GM12872 (cell line): ENCODE results near the gene COL23A1.

Experiments
- TF ChIP-seq, protein P1 (sequence below): IDR thresholded peaks from 3 replicates; pipeline ENCODE4 v1.5.1; 2011; ENCODE audit warnings: low read depth, mild to moderate bottlenecking, low read length, moderate library complexity; ENCODE audit not compliant: insufficient read depth

The COL23A1 gene

DNA sequence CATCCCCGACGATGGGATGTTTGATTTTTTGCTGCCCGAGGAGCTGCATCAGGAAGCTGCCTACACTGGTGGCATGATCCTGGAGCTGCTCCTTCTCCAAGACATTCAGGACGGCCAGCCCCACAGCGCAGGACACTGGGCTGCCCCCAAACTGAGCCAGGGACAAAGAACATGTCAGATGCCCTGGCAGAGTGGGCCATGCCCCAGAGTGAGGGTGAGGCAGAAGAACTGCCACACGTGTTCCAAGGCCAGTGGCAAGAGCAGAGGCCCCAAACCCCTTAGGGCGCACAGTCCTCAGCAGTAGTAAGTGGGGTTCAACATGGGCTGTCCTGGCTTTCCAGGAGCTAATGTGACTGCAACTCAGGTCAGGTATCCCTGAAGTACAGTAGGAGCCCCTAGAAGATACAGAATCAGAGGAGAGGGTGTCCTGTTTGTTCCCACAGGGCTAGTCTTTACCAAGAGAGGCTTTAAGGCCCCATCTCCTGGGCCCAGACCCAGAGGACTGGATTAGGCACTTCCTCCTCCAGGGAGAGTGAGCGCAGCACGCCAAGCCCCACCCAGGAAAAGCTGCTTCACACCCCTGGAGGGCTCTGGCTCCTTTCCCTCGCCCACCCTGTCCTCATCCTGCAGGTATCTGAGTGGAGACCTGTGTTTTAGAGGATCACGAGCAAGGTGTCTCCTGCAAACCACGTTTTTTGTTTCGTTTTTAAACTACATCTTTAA, 374.8 kb downstream of the COL23A1 start:
- TF ChIP-seq, protein P1, sequence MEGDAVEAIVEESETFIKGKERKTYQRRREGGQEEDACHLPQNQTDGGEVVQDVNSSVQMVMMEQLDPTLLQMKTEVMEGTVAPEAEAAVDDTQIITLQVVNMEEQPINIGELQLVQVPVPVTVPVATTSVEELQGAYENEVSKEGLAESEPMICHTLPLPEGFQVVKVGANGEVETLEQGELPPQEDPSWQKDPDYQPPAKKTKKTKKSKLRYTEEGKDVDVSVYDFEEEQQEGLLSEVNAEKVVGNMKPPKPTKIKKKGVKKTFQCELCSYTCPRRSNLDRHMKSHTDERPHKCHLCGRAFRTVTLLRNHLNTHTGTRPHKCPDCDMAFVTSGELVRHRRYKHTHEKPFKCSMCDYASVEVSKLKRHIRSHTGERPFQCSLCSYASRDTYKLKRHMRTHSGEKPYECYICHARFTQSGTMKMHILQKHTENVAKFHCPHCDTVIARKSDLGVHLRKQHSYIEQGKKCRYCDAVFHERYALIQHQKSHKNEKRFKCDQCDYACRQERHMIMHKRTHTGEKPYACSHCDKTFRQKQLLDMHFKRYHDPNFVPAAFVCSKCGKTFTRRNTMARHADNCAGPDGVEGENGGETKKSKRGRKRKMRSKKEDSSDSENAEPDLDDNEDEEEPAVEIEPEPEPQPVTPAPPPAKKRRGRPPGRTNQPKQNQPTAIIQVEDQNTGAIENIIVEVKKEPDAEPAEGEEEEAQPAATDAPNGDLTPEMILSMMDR = no peak

DNA sequence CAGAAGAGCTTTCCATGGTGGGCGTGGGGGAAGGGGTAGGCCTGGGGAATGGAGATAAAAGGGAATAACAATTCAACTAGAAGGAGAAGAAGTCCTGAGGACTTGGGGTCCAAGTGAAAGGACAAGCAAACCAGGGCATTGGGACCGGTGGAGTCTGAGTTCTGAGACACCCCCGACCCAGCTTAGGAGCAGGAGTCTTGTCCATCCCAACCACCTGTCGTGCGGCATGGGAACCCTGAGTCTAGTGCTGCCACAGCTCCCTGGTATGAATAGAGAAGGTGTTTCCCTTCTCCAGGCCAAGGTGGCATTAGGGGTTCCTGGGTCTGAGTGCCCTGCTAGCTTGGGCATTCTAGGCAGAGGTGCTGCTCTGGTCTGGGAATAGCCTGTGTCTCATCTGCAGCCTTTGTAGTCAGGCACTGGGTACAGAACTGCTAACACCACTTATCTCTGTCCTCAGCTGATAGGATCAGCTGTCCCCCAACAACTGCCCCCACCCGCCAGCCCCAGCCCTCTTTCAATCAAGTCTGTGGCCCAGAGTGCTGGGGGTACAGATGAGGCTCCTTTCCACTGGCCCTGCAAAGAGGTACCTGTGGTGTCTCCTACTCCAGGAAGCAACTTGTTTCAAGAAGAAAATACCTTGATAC, 375.9 kb downstream of the COL23A1 start:
- TF ChIP-seq, protein P1 = no peak

DNA sequence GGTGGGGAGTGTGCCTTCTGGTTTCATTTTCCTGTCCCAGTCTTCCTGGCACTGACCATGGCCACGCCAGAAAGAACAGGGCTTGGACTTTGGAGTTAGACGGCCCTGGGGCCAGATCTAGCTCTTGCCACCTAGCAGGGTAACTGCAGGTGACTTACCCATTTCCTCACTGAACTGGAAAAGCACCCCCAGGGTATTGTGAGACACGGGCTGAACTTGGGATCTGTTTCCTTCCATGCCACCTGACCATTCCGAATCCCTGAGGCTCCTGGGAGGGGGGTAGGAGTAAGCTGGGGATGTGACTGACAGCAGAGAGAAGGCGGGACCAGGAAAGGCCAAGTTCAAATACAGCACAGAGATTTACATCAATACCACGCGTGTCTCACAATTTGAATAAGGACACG, 376.4 kb downstream of the COL23A1 start:
- TF ChIP-seq, protein P1 = no peak

DNA sequence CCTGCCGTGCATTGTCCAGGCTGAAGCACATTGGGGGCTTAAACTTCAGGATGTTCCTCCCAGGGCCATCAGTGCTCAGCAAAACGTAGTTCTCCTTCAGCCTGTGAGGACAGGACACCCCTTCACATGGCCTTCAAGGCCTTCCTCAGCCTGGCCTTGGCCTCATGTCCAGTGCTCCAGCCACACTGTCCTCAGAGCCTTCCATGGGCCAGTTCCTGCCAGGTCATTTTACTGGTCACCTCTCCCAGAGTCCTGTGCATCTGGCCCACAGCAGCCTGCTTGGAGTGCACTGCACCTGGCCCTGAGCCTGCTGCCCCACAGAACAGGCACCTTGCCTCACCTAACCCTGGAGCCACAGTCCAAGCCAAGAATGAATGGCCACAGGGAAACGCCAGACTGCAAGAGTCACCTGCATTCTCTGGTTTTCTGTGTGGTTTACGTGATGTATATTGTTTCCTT, 377.2 kb downstream of the COL23A1 start:
- TF ChIP-seq, protein P1 = no peak

DNA sequence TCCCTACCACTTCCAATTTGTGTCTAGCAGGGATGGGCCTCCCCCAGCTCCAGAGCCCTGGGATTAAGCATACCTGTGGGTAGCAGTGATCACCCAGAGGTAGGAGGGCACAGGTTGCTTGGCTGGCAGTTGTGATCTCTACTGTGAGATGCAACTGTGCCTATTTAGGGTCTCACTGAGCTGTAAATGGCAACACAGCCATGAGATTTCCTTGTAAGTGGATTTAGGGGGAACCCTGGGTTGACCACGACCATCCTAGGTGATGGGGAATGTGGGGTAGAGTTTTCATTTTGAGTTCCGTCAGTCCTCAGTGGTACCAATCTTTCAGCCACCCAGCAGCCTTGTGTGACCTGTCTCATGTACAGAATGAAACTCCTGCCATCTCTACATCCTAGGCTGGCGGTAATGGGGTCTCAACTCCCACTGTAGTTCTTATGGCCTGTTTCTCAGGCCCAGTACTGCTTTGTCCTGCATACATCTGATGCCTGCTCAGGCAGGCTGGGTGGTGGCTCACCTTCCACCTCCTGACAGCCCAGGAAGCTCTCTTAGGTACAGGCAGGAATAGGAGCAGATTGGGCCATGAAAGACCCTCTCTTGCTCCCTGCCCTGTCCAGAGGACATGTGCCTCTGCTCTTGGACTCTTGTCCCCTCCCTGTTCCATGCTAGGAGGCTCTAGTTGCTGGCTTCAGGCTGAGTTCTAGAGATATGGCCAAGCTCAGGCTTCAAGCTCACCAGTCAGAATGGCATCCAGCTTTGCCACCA, 377.8 kb downstream of the COL23A1 start:
- TF ChIP-seq, protein P1 = no peak

DNA sequence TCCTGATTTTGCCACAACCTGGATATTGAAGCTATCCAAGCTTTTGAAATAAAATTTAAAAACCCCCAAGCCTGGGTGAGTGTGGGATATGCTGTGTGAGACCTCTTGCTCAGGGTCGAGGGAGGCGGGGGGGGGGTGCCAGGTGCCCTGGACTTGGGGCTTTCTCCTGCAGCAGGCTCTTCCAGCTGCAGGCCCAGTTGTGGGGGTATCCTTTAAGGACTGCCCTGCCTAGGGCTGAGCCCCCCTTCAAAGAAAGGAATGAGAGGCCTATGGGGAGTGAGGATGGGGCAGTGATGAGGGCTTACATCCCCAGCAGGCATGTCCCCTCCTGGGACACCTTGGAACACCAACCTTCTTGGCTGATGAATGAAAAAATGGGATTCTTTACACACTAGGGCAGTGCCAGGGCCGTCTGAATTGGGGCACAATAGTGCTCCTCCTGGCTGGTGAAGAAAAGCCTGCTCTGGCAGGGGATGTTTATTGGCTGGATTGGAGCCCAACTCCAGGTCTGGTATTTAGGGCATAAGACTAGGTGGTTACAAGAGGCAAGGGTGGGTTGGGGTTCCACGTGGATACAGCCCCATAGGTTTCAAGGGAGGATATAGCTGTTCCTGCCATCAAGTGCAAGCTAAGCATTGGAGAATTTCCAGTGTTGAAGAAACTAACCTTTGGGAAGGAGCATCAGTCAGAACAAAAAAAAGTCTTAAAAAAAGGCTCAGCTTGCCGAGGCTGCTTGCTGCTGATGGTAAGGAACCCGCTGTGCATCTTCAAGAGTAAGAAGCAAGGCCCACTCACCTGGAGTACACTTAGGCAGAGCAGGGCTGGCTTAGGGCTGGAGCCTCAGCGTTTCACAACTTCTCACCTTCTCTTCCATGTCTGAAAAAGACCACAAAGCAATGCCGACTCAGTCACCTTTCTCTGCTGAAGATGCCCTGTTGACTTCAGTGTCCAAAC, 378.8 kb downstream of the COL23A1 start:
- TF ChIP-seq, protein P1 = no peak
